ENCODE measurements around the gene TMEM72.
"Not testable (repeated sequence)": the region's sequence is repeated elsewhere in the genome, so short reads cannot be mapped to it uniquely, and the experiment has no call there.

TMEM72 gene

GRCh38 chr10:44911081-44911540 is at the start of gene TMEM72:
Gene TMEM72, plus strand, starts transcription at chr10:44911337. Its CDS starts 176 bp downstream, at chr10:44911513.
- peak; percentile 64 for DNase-seq (ENCODE audit: low spot score)

- no peak for DNase-seq (ENCODE audit: low spot score)
These were observed 49.0 kb upstream of the TMEM72 start for GRCh38 chr10:44862006-44862751.

- DNase-seq (ENCODE audit: low spot score) = no peak
These were observed 48.2 kb upstream of the TMEM72 start for GRCh38 chr10:44862924-44863323.

- DNase-seq (ENCODE audit: low spot score) = no peak
These were observed 47.6 kb upstream of the TMEM72 start for GRCh38 chr10:44863344-44864047.

GRCh38 chr10:44864051-44864450 is 47.1 kb upstream of the TMEM72 start:
- no peak for DNase-seq (ENCODE audit: low spot score)

- peak; percentile 73 for DNase-seq (ENCODE audit: low spot score)
These were observed 46.4 kb upstream of the TMEM72 start for GRCh38 chr10:44864637-44865288.

GRCh38 chr10:44865289-44865671 is 45.9 kb upstream of the TMEM72 start:
- DNase-seq (ENCODE audit: low spot score) = no peak

- not testable (repeated sequence) for DNase-seq (ENCODE audit: low spot score)
These were observed 44.8 kb upstream of the TMEM72 start for GRCh38 chr10:44866367-44866766.

GRCh38 chr10:44870031-44870430 is 41.1 kb upstream of the TMEM72 start:
- DNase-seq (ENCODE audit: low spot score) = no peak

- DNase-seq (ENCODE audit: low spot score) = no peak
These were observed 38.0 kb upstream of the TMEM72 start for GRCh38 chr10:44873160-44873559.

- no peak for DNase-seq (ENCODE audit: low spot score)
These were observed 37.0 kb upstream of the TMEM72 start for GRCh38 chr10:44874166-44874565.

GRCh38 chr10:44878706-44879530 is 32.2 kb upstream of the TMEM72 start:
- peak; percentile 76 for DNase-seq (ENCODE audit: low spot score)

GRCh38 chr10:44879531-44879899 is 31.6 kb upstream of the TMEM72 start:
- DNase-seq (ENCODE audit: low spot score) = no peak

GRCh38 chr10:44880090-44880715 is 30.9 kb upstream of the TMEM72 start:
- no peak for DNase-seq (ENCODE audit: low spot score)

- no peak for DNase-seq (ENCODE audit: low spot score)
These were observed 29.5 kb upstream of the TMEM72 start for GRCh38 chr10:44881649-44882048.

GRCh38 chr10:44882166-44882720 is 28.9 kb upstream of the TMEM72 start:
- DNase-seq (ENCODE audit: low spot score) = no peak

GRCh38 chr10:44883593-44884331 is 27.4 kb upstream of the TMEM72 start:
- DNase-seq (ENCODE audit: low spot score) = no peak

GRCh38 chr10:44885710-44886109 is 25.4 kb upstream of the TMEM72 start:
- no peak for DNase-seq (ENCODE audit: low spot score)

- no peak for DNase-seq (ENCODE audit: low spot score)
These were observed 24.2 kb upstream of the TMEM72 start for GRCh38 chr10:44886966-44887365.

- DNase-seq (ENCODE audit: low spot score) = no peak
These were observed 22.3 kb upstream of the TMEM72 start for GRCh38 chr10:44888886-44889285.

- DNase-seq (ENCODE audit: low spot score) = no peak
These were observed 21.3 kb upstream of the TMEM72 start for GRCh38 chr10:44889834-44890233.
